ENCODE results near the gene DBX1. TPM values are rescaled to one million over a fixed set of nuclear protein-coding genes. Genes with fewer than 3 reads are reported as not detected.
A peak's percentile ranks its signal among the peaks of the same experiment; 100 is the strongest.

DBX1 gene
- total and polyA plus RNA-seq, 3 experiments from 2014 or later, result not detected

DNA sequence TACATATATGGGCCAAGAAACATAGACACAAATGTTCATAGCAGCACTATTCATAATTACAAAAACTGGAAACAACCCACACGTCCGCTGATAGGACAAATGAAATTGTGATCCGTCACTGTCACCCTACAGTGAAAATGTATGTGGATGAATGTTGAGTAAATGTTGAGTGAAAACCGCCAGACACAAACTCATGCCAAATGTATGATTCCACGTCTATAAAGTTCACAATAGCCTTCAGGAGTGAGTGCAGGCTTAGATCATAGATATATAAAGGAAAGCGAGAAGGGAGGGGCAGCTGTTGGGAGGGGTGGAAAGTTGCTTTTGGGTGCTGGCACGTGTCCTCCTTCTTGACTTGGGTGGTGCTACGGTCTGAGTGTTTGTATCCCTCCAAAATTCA lies 33.6 kb downstream of the DBX1 start:
- POLR2A ChIA-PET, result no interaction called here
- Mint-ChIP-seq H3K27me3 (peaks cover 3 to 4% of the 10 kb centered on the region in 2 donors), H3K4me1 (peaks cover 2 to 3% (median 3%) of the 10 kb centered on the region in 3 donors), H3K27ac (no peak overlapping the region), H3K4me3 (no peak overlapping the region), H3K36me3 (no peaks in the 10 kb centered on the region), H3K9me3 (no peaks in the 10 kb centered on the region)
- no peaks in the 10 kb centered on the region for H3K9me3 ChIP-seq (ENCODE audit: low read length)
- no peaks in the 10 kb centered on the region for H3K36me3 ChIP-seq (ENCODE audit: insufficient read depth, low read length)
- CTCF ChIA-PET, result interaction anchor here (1.6 to 3.5 kb wide), 5 partner anchors 13 to 484 kb away, joined by 3 to 61 read pairs (median 7); partner anchors contain the start of gene HTATIP2
- no peak for DNase-seq
- no peak overlapping the region for H3K27ac ChIP-seq (ENCODE audit: low read depth, low read length)
- no peak overlapping the region for H3K4me3 ChIP-seq (ENCODE audit: low read length)
- H3K27me3 ChIP-seq (ENCODE audit: insufficient read depth, low read length, poor library complexity, severe bottlenecking), result no peaks in the 10 kb centered on the region
- H3K4me1 ChIP-seq (ENCODE audit: insufficient read depth, low read length), result no peaks in the 10 kb centered on the region

DNA sequence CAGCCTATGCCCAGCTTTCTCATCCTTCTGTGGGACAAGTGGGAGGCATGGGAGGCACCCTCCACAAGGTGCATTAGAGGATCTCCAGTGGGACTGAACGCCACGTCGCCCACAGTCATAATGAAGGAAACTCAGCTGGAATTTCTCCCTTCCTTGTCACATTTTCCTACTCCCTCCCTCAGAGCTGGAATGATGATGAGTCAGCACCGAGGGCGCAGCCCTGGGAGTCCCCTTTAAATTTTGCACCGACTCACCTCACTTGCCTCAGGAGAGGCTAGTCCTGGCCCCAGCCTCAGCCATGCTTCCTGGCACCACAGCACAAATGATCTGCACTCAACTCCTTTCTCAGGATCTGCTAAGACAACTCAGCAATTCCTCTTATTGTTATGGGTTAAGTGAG lies 34.3 kb downstream of the DBX1 start:
- POLR2A ChIA-PET, result no interaction called here
- H3K27me3 ChIP-seq (ENCODE audit: insufficient read depth, low read length, poor library complexity, severe bottlenecking), result no peaks in the 10 kb centered on the region
- DNase-seq, result no peak
- H3K9me3 Mint-ChIP-seq, result no peaks in the 10 kb centered on the region
- H3K36me3 Mint-ChIP-seq, result no peaks in the 10 kb centered on the region
- no peak overlapping the region for H3K27ac ChIP-seq (ENCODE audit: low read depth, low read length)
- H3K36me3 ChIP-seq (ENCODE audit: insufficient read depth, low read length), result no peaks in the 10 kb centered on the region
- H3K4me3 Mint-ChIP-seq, result no peak overlapping the region
- H3K4me3 ChIP-seq (ENCODE audit: low read length), result no peak overlapping the region
- no peak overlapping the region for H3K27ac Mint-ChIP-seq
- peaks cover 4 to 9% of the 10 kb centered on the region in 2 donors for H3K27me3 Mint-ChIP-seq
- CTCF ChIA-PET, result no interaction called here
- H3K4me1 Mint-ChIP-seq, result no peaks in the 10 kb centered on the region
- H3K4me1 ChIP-seq (ENCODE audit: insufficient read depth, low read length), result no peaks in the 10 kb centered on the region
- H3K9me3 ChIP-seq (ENCODE audit: low read length), result no peaks in the 10 kb centered on the region

DNA sequence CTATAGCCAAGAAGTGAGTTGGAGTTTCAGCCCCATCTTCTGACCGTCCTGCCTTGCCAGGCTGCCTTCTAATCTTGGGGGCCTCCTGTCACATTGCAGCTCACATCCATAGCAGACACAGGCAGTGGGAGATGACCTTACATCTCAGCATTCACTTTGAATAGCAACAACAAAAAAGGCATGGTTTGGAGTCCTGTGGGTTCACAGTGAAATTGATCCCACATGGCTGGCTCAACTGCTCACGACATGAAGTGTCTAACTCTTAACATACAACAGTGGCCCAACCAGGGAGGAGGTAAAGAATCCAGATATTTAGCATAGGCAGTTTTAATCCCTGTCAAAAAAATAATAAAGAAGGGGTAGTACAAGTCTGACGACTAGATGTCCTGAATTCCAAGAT lies 38.1 kb downstream of the DBX1 start:
- Mint-ChIP-seq H3K4me1 (no peaks in the 10 kb centered on the region), H3K27me3 (peaks cover 10 to 27% of the 10 kb centered on the region in 2 donors), H3K27ac (no peak overlapping the region), H3K4me3 (no peak overlapping the region), H3K36me3 (peaks cover 0 to 2% (median 2%) of the 10 kb centered on the region in 3 donors), H3K9me3 (no peaks in the 10 kb centered on the region)
- no peak for DNase-seq
- H3K27me3 ChIP-seq (ENCODE audit: insufficient read depth, low read length, poor library complexity, severe bottlenecking), result no peaks in the 10 kb centered on the region
- no peaks in the 10 kb centered on the region for H3K4me1 ChIP-seq (ENCODE audit: insufficient read depth, low read length)
- no peaks in the 10 kb centered on the region for H3K9me3 ChIP-seq (ENCODE audit: low read length)
- CTCF ChIA-PET, result no interaction called here
- POLR2A ChIA-PET, result no interaction called here
- H3K4me3 ChIP-seq (ENCODE audit: low read length), result no peak overlapping the region
- no peak overlapping the region for H3K27ac ChIP-seq (ENCODE audit: low read depth, low read length)
- no peaks in the 10 kb centered on the region for H3K36me3 ChIP-seq (ENCODE audit: insufficient read depth, low read length)

DNA sequence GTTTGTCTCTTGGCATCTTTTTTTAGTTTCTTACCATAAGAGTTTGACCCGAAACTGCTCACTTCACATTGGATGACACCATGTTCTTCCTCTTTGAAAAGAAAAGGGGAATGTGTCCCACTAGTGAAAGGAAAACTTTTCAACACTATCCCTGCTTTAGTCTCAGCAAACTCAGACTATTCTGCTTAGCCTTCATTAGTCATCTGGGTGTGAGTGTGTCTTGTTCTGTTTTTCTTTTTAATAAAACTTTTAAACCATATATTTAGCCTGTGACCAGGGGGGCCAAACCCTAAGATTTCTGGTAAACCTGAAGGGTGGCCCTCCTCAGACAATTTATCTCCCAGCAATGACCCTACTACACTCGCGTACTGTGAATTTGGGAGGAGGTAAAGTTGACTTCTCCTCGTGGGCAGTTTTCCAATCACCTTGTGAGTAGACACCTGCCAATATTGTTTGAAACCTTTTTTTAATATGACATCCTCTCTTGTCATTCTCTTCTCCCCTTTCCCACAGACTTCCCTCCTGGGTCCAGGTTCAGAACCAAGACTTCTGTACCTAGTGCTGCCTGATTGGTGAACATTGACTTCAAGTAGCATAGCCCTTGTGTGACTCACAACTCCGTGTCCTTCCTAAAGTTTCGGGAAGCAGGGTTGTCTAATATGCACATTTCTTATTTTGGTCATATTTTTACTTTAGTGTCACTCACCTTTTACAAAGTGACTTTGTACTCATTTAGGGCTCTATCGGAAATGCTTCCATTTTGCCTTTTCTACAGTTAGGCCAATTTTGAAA lies 39.9 kb downstream of the DBX1 start:
- no peak overlapping the region for H3K4me3 Mint-ChIP-seq
- peak overlapping the region in 1 of 8 donors; percentile 10 for H3K27ac Mint-ChIP-seq
- ChIA-PET POLR2A (no interaction called here), CTCF (no interaction called here)
- Histone ChIP-seq H3K36me3 (ENCODE audit: insufficient read depth, low read length) (no peaks in the 10 kb centered on the region), H3K9me3 (ENCODE audit: low read length) (no peaks in the 10 kb centered on the region), H3K27ac (ENCODE audit: low read depth, low read length) (no peak overlapping the region), H3K4me3 (ENCODE audit: low read length) (no peak overlapping the region), H3K4me1 (ENCODE audit: insufficient read depth, low read length) (no peaks in the 10 kb centered on the region), H3K27me3 (ENCODE audit: insufficient read depth, low read length, poor library complexity, severe bottlenecking) (no peaks in the 10 kb centered on the region)
- peaks cover 0 to 2% (median 2%) of the 10 kb centered on the region in 3 donors for H3K36me3 Mint-ChIP-seq
- no peaks in the 10 kb centered on the region for H3K4me1 Mint-ChIP-seq
- H3K9me3 Mint-ChIP-seq, result no peaks in the 10 kb centered on the region
- peaks cover 8 to 27% of the 10 kb centered on the region in 2 donors for H3K27me3 Mint-ChIP-seq
- no peak for DNase-seq

DNA sequence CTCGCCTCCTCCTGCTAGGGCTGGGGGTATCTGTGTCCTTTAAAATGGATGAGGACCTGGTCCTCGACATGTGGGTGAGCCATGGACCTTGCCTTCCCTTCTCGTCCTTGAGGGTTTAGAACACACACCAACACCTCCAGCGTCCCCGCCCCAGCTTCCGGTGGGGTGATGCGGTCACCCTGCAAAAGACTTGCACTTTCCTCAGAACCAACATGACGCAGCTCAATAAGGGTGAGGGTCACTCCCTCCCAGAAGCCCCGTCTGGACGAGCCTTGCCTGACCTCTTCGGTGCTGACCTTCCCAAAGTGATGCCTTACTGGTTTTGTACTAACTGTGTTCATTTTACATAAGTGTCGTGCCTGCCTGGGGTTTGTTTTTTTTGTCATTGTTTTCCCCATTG lies 41.0 kb downstream of the DBX1 start:
- no peak overlapping the region for H3K4me3 Mint-ChIP-seq
- H3K36me3 ChIP-seq (ENCODE audit: insufficient read depth, low read length), result no peaks in the 10 kb centered on the region
- no peaks in the 10 kb centered on the region for H3K4me1 Mint-ChIP-seq
- no peaks in the 10 kb centered on the region for H3K9me3 Mint-ChIP-seq
- H3K9me3 ChIP-seq (ENCODE audit: low read length), result no peaks in the 10 kb centered on the region
- H3K27me3 ChIP-seq (ENCODE audit: insufficient read depth, low read length, poor library complexity, severe bottlenecking), result no peaks in the 10 kb centered on the region
- no peak for DNase-seq
- H3K27me3 Mint-ChIP-seq, result peaks cover 11 to 31% of the 10 kb centered on the region in 2 donors
- peaks cover 0 to 2% (median 2%) of the 10 kb centered on the region in 3 donors for H3K36me3 Mint-ChIP-seq
- ChIA-PET CTCF (interaction anchor here (0.9 kb wide), 1 partner anchor 9 kb away, joined by 3 read pairs; no protein-coding TSS in a partner anchor), POLR2A (no interaction called here)
- no peak overlapping the region for H3K4me3 ChIP-seq (ENCODE audit: low read length)
- no peak overlapping the region for H3K27ac ChIP-seq (ENCODE audit: low read depth, low read length)
- H3K27ac Mint-ChIP-seq, result no peak overlapping the region
- H3K4me1 ChIP-seq (ENCODE audit: insufficient read depth, low read length), result no peaks in the 10 kb centered on the region

DNA sequence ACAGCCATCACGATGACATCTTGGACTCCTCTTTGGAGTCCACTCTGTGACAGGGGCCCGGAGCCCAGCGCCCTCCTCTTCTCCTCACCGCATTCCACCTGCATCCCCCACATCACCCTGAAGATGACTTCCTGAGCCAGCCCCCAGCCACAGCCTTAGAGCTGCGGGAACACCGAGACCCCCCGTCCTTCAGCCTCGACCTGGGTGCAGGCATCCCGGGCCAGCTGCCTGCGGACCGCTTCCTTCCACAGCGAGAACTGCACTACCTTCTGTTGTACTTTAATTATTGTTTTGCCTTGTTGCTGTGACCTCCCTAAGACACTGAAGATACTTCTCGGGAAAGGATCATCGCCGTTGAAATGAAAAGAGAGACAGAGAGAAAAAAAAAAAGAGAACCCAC lies 42.1 kb downstream of the DBX1 start:
- no peak overlapping the region for H3K4me3 ChIP-seq (ENCODE audit: low read length)
- H3K4me1 ChIP-seq (ENCODE audit: insufficient read depth, low read length), result no peaks in the 10 kb centered on the region
- H3K27me3 ChIP-seq (ENCODE audit: insufficient read depth, low read length, poor library complexity, severe bottlenecking), result no peaks in the 10 kb centered on the region
- ChIA-PET POLR2A (no interaction called here), CTCF (interaction anchor here (0.9 to 2.0 kb wide), 2 partner anchors 10 kb away, joined by 3 to 8 read pairs; no protein-coding TSS in a partner anchor)
- Mint-ChIP-seq H3K27me3 (peaks cover 11 to 34% of the 10 kb centered on the region in 2 donors), H3K9me3 (no peaks in the 10 kb centered on the region), H3K4me3 (no peak overlapping the region), H3K36me3 (peaks cover 0 to 2% (median 2%) of the 10 kb centered on the region in 3 donors), H3K4me1 (no peaks in the 10 kb centered on the region), H3K27ac (peak overlapping the region in 1 of 8 donors; percentile 85)
- H3K9me3 ChIP-seq (ENCODE audit: low read length), result no peaks in the 10 kb centered on the region
- DNase-seq, result no peak
- no peaks in the 10 kb centered on the region for H3K36me3 ChIP-seq (ENCODE audit: insufficient read depth, low read length)
- H3K27ac ChIP-seq (ENCODE audit: low read depth, low read length), result no peak overlapping the region

DNA sequence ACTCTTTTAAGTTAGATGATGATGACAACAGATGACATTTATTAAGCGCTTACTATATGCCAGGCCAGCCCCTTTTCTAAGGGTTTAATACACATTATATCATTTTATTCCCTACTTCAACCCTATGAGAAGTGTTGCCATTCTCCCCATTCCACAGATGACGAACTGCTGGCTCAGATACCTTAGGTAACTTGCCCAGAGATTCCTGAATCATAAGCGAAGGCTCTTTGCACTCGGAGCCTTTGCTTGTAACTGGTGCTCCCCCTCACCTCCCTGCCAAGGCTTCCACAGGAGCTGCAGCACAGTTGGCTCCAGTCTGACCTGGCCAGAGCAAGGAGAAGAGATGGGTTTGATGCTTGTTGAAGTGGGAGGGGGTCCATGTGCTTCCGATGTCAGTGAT lies 43.0 kb downstream of the DBX1 start:
- Histone ChIP-seq H3K27me3 (ENCODE audit: insufficient read depth, low read length, poor library complexity, severe bottlenecking) (no peaks in the 10 kb centered on the region), H3K27ac (ENCODE audit: low read depth, low read length) (no peak overlapping the region), H3K4me3 (ENCODE audit: low read length) (no peak overlapping the region), H3K9me3 (ENCODE audit: low read length) (no peaks in the 10 kb centered on the region), H3K36me3 (ENCODE audit: insufficient read depth, low read length) (no peaks in the 10 kb centered on the region), H3K4me1 (ENCODE audit: insufficient read depth, low read length) (no peaks in the 10 kb centered on the region)
- Mint-ChIP-seq H3K4me3 (no peak overlapping the region), H3K4me1 (no peaks in the 10 kb centered on the region), H3K9me3 (no peaks in the 10 kb centered on the region), H3K36me3 (peaks cover 0 to 2% (median 2%) of the 10 kb centered on the region in 3 donors), H3K27me3 (peaks cover 11 to 37% of the 10 kb centered on the region in 2 donors), H3K27ac (no peak overlapping the region)
- POLR2A ChIA-PET, result no interaction called here
- CTCF ChIA-PET, result interaction anchor here (2.0 kb wide), 1 partner anchor 11 kb away, joined by 8 read pairs; no protein-coding TSS in a partner anchor
- no peak for DNase-seq

DNA sequence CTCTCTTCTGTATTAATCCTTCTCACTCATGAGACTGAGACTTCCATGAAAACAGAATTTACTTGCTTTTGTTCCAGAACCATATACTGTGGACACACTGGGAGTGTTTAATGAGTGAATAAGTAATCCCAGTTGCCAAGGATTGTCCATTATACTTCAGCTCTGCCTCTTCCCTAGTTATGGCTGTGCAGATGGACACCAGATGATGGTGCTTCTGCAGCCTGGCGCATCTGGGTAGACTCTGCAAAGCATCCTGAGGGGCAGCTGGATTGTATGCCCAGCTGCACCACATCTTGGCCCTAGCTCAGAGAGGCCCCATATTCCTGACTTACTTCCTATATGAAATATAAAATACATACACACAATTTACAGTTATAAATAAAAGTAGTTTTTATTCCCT lies 43.5 kb downstream of the DBX1 start:
- no peak overlapping the region for H3K27ac Mint-ChIP-seq
- H3K4me1 ChIP-seq (ENCODE audit: insufficient read depth, low read length), result no peaks in the 10 kb centered on the region
- no peaks in the 10 kb centered on the region for H3K36me3 ChIP-seq (ENCODE audit: insufficient read depth, low read length)
- H3K27me3 ChIP-seq (ENCODE audit: insufficient read depth, low read length, poor library complexity, severe bottlenecking), result no peaks in the 10 kb centered on the region
- H3K4me3 Mint-ChIP-seq, result no peak overlapping the region
- H3K27ac ChIP-seq (ENCODE audit: low read depth, low read length), result no peak overlapping the region
- no peak for DNase-seq
- CTCF ChIA-PET, result interaction anchor here (2.0 kb wide), 1 partner anchor 11 kb away, joined by 8 read pairs; no protein-coding TSS in a partner anchor
- H3K9me3 ChIP-seq (ENCODE audit: low read length), result no peaks in the 10 kb centered on the region
- H3K4me1 Mint-ChIP-seq, result no peaks in the 10 kb centered on the region
- no peak overlapping the region for H3K4me3 ChIP-seq (ENCODE audit: low read length)
- H3K36me3 Mint-ChIP-seq, result peaks cover 0 to 2% (median 2%) of the 10 kb centered on the region in 3 donors
- POLR2A ChIA-PET, result no interaction called here
- no peaks in the 10 kb centered on the region for H3K9me3 Mint-ChIP-seq
- H3K27me3 Mint-ChIP-seq, result peaks cover 11 to 37% of the 10 kb centered on the region in 2 donors

Measured in CD8-positive, alpha-beta memory T cell (primary cell).